Measurements from ENCODE around the gene XNDC1N.

XNDC1N gene

DNA sequence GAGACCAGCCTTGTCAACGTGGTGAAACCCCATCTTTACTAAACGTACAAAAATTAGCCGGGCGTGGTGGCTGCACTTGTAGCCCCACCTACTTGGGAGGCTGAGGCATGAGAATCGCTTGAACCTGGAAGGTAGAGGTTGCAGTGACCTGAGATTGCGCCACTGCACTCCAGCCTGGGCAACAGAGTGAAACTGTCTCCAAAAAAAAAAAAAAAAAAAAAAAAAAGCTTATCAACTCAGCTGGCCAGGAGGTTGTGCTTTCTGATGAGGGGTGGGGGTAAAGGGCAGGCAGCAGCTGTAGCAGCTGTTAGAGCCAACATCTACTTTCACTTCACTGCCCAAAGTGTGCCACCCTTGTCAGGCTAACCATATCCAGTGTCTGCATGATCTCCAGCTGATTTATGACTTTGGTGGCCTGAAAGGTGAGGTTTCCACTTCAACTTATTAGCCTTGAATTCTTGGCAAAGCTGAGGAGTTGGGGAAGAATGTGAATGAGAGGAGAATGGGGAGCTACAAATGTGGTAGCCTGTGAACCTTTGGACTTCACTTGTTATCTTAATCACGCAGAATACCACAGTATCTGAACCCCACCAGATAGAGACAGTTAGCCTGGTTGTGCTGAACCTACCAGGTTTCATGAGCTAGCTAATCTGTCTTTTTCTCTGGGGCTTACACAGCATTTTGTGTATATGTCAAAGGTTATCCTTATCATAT lies 20.1 kb upstream of the XNDC1N start:
- H3K36me3 ChIP-seq (ENCODE audit: control insufficient read depth, insufficient read depth, low read length, severe bottlenecking): no peaks in the 10 kb centered on the region
- no peak overlapping the region for H3K9ac ChIP-seq (ENCODE audit: low read length)
- DNase-seq (ENCODE audit: low read depth): no peak
- no peaks in the 10 kb centered on the region for H3K9me3 ChIP-seq (ENCODE audit: control insufficient read depth, low read length)
- H3K27me3 ChIP-seq (replicated peaks; ENCODE audit: control insufficient read depth, insufficient read depth, low read length): no peaks in the 10 kb centered on the region
- H3K4me3 ChIP-seq (ENCODE audit: low read length): no peak overlapping the region
- H3K4me1 ChIP-seq (ENCODE audit: control insufficient read depth, insufficient read depth, low read length): peaks cover 34% of the 10 kb centered on the region

DNA sequence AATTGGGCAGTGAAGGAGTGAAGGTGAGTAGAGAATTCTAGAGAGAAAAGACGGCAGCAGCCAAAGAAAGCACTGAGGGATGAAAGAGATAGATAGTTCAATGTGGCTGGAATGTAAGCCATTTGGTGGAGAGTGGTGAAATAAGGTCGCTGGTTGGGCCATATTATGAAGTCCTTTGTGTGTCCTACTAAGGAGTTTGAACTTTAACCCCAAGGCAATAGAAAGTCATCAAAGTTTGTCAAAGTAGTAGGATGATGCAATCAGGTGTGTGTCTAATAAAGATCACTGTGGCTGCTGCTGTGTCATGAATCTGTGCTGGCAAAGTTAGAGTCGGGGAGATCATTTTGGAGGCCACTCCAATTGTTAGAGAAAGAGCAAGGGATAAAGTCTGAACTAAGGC lies 19.1 kb upstream of the XNDC1N start:
- H3K9ac ChIP-seq (ENCODE audit: low read length): no peak overlapping the region
- H3K27me3 ChIP-seq (replicated peaks; ENCODE audit: control insufficient read depth, insufficient read depth, low read length): no peaks in the 10 kb centered on the region
- peaks cover 34% of the 10 kb centered on the region for H3K4me1 ChIP-seq (ENCODE audit: control insufficient read depth, insufficient read depth, low read length)
- H3K9me3 ChIP-seq (ENCODE audit: control insufficient read depth, low read length): no peaks in the 10 kb centered on the region
- H3K36me3 ChIP-seq (ENCODE audit: control insufficient read depth, insufficient read depth, low read length, severe bottlenecking): no peaks in the 10 kb centered on the region
- no peak overlapping the region for H3K4me3 ChIP-seq (ENCODE audit: low read length)
- DNase-seq (ENCODE audit: low read depth): no peak

DNA sequence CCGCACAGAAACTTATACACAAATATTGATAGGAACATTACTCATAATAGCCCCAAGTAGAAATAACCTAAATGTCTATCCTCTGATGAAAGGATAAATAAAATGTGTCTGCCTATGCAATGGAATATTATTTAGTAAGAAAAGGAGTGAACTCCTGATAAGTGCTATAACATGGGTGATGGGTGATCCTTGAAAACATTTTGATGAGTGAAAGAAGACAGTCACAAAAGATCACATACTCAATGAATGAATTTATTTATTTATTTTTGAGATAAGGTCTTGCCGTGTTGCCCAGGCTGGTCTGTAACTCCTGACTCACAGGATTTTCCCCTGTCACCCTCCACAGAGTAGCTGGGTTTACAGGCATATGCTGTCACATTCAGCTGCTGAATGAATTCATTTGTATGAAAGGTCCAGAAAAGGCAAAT lies 17.8 kb upstream of the XNDC1N start:
- peak; percentile 41 for DNase-seq (ENCODE audit: low read depth)
- peaks cover 34% of the 10 kb centered on the region for H3K4me1 ChIP-seq (ENCODE audit: control insufficient read depth, insufficient read depth, low read length)
- no peaks in the 10 kb centered on the region for H3K9me3 ChIP-seq (ENCODE audit: control insufficient read depth, low read length)
- no peak overlapping the region for H3K9ac ChIP-seq (ENCODE audit: low read length)
- no peaks in the 10 kb centered on the region for H3K36me3 ChIP-seq (ENCODE audit: control insufficient read depth, insufficient read depth, low read length, severe bottlenecking)
- no peaks in the 10 kb centered on the region for H3K27me3 ChIP-seq (replicated peaks; ENCODE audit: control insufficient read depth, insufficient read depth, low read length)
- H3K4me3 ChIP-seq (ENCODE audit: low read length): no peak overlapping the region

DNA sequence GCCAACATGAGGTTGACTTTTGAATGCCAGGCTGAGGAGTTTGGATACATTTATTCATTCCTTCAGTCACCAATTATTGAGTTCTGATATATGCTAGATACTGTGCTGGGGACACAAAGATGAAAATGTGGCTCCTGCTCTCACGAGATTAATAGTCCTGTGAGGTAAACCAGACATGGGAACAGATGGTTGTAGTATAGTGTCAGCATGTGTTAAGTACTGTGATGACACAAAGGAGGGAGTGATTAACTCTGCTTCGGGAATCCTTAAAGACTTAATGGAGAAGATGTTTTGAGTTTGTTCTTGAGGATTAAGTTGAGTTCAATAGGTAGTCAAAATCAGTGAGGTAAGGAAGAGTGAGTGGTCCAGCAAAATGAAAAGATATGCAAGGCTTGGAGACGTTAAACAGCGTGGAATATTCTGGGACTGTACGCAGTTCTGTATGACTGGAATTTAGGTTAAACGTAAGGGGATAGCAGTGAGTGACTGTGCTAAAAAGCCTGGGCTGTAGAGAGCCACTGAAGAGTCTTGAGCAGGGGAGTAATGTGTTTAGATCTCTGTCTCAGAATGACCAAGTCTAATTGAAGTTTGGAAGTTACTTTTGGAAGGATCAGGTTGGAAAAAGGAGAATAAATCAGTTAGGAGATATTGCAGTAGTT lies 12.3 kb upstream of the XNDC1N start:
- Histone ChIP-seq H3K36me3 (ENCODE audit: control insufficient read depth, insufficient read depth, low read length, severe bottlenecking) (peaks cover 4% of the 10 kb centered on the region), H3K4me3 (ENCODE audit: low read length) (no peak overlapping the region), H3K27me3 (replicated peaks; ENCODE audit: control insufficient read depth, insufficient read depth, low read length) (no peaks in the 10 kb centered on the region), H3K9me3 (ENCODE audit: control insufficient read depth, low read length) (no peaks in the 10 kb centered on the region), H3K4me1 (ENCODE audit: control insufficient read depth, insufficient read depth, low read length) (peaks cover 22% of the 10 kb centered on the region), H3K9ac (ENCODE audit: low read length) (no peak overlapping the region)
- no peak for DNase-seq (ENCODE audit: low read depth)

DNA sequence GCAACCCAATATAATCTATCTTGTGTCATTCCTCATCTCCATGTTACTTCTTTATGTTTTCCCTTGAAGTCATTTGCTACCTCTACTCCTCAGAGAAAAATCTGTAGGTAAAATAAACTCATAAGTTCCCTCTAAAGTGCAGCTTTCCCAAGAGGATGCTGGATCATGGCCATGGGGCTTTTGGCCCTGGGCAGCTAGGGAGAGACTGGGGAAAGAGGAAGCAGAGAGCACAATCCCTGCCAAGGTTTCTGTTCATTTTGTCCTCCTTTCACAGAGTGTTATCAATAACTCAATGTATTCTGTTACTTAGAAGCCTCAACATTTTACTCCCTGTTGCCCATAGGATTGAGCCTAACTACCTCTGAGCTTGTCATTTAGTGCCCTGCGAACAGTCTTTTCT lies 9.4 kb upstream of the XNDC1N start:
- Histone ChIP-seq H3K36me3 (ENCODE audit: control insufficient read depth, insufficient read depth, low read length, severe bottlenecking) (peaks cover 4% of the 10 kb centered on the region), H3K4me1 (ENCODE audit: control insufficient read depth, insufficient read depth, low read length) (peaks cover 13% of the 10 kb centered on the region), H3K9ac (ENCODE audit: low read length) (no peak overlapping the region), H3K27me3 (replicated peaks; ENCODE audit: control insufficient read depth, insufficient read depth, low read length) (no peaks in the 10 kb centered on the region), H3K4me3 (ENCODE audit: low read length) (no peak overlapping the region), H3K9me3 (ENCODE audit: control insufficient read depth, low read length) (no peaks in the 10 kb centered on the region)
- DNase-seq (ENCODE audit: low read depth): no peak

DNA sequence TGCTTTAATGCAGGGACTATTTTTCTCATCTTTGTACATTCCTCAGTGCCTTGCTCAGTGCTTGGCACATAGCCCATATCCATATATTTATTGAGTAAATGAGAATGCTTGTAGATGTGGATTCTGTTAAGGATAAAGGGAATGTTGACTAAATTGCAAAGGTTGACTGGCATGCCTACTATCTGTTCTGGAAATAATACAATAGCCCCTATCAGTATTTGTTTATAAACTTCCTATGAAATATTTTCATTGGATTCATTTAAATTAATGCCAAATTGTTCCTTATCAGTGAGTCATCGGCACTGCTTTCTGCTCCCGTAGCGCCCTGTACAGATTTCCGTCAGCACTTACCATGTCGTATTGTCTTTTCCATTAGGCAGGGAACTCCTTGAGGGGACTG lies 8.4 kb upstream of the XNDC1N start:
- peaks cover 13% of the 10 kb centered on the region for H3K4me1 ChIP-seq (ENCODE audit: control insufficient read depth, insufficient read depth, low read length)
- H3K36me3 ChIP-seq (ENCODE audit: control insufficient read depth, insufficient read depth, low read length, severe bottlenecking): peaks cover 4% of the 10 kb centered on the region
- no peaks in the 10 kb centered on the region for H3K27me3 ChIP-seq (replicated peaks; ENCODE audit: control insufficient read depth, insufficient read depth, low read length)
- H3K4me3 ChIP-seq (ENCODE audit: low read length): no peak overlapping the region
- no peak overlapping the region for H3K9ac ChIP-seq (ENCODE audit: low read length)
- no peaks in the 10 kb centered on the region for H3K9me3 ChIP-seq (ENCODE audit: control insufficient read depth, low read length)
- no peak for DNase-seq (ENCODE audit: low read depth)

DNA sequence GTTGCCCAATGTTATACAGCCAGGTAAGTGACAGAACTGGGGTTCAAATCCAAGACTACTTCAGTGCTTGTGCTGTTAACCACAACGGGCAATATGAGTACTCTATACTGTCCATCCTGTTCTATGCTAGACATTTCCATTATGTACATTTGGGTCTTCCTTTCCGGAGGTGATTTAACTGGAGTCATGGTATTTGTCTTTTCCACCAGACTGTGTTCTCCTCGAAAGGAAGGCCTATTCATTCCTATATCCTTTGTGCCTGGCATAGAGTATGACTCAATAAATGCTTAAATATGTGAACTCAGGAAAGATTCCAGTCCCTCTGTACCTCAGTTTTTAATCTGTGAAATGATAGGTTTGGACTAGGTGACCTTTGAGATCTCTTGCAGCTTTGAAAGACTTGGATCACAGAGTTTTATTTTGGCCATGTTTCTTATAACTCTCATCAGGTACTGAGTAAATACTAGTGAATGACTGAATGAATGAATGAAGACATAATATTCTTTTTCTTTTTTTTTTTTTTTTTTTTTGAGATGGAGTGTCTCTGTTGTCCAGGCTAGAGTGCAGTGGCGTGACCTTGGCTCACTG lies 7.0 kb upstream of the XNDC1N start:
- no peaks in the 10 kb centered on the region for H3K9me3 ChIP-seq (ENCODE audit: control insufficient read depth, low read length)
- no peak overlapping the region for H3K9ac ChIP-seq (ENCODE audit: low read length)
- H3K4me3 ChIP-seq (ENCODE audit: low read length): no peak overlapping the region
- H3K4me1 ChIP-seq (ENCODE audit: control insufficient read depth, insufficient read depth, low read length): peaks cover 19% of the 10 kb centered on the region
- DNase-seq (ENCODE audit: low read depth): no peak
- no peaks in the 10 kb centered on the region for H3K27me3 ChIP-seq (replicated peaks; ENCODE audit: control insufficient read depth, insufficient read depth, low read length)
- peaks cover 4% of the 10 kb centered on the region for H3K36me3 ChIP-seq (ENCODE audit: control insufficient read depth, insufficient read depth, low read length, severe bottlenecking)

DNA sequence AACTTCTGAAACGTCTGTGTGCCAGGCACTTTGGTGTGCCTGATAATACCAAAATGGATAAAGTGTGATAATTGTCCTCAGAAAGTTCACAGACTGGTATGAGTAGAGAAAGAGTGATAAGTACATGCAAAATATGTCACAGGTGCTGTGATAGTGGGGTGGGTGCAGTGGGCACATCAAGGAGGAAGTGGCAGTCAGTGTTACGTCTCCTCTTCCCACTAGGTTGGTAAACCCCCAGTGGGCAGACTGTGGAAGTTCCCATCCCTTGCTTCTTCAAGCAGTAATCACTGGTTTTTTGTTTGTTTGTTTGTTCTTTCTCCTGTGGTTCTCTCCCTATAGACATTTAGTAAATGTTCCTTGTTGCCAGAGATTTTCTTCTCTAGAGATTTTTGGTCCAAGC lies 5.8 kb upstream of the XNDC1N start:
- Histone ChIP-seq H3K4me3 (ENCODE audit: low read length) (no peak overlapping the region), H3K9me3 (ENCODE audit: control insufficient read depth, low read length) (no peaks in the 10 kb centered on the region), H3K36me3 (ENCODE audit: control insufficient read depth, insufficient read depth, low read length, severe bottlenecking) (no peaks in the 10 kb centered on the region), H3K4me1 (ENCODE audit: control insufficient read depth, insufficient read depth, low read length) (peaks cover 29% of the 10 kb centered on the region), H3K27me3 (replicated peaks; ENCODE audit: control insufficient read depth, insufficient read depth, low read length) (no peaks in the 10 kb centered on the region), H3K9ac (ENCODE audit: low read length) (no peak overlapping the region)
- no peak for DNase-seq (ENCODE audit: low read depth)

DNA sequence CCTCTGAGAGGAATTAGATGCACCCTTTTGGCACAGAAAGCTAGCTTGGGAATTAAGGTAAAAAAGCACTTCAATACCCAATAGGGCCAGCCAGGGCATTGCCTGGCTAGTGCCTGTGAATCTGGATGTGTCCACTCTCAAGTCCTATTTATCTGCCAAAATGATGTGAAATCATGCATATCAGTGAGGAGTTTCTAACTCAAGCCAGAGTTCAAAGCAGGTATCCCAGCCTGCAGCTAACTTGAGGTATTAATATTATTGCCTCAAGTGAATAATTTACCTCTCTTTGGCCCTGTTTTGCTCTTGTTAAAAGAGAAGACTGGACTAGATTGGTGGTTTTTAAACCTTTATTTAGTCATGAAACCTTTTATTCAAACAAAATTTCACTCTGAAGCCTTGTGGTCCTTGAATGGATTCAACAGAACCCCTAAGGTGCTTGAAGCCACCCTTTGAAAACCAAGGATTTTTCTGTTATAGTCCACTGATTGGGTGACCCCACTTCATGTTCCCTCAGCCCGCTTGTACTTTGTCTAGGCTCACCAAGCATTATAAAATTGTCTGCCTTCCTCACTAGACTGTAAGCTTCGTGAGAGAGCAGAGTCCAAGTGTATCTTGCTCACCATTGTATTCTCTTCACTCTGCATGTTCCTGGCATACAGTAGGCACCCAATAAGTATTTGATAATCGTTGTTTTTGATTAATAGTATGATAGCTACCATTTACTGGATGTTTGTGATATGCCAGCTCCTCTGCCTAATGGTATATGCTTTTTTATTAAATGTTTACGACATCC lies 4.9 kb upstream of the XNDC1N start:
- Histone ChIP-seq H3K9ac (ENCODE audit: low read length) (no peak overlapping the region), H3K4me1 (ENCODE audit: control insufficient read depth, insufficient read depth, low read length) (peaks cover 29% of the 10 kb centered on the region), H3K9me3 (ENCODE audit: control insufficient read depth, low read length) (no peaks in the 10 kb centered on the region), H3K27me3 (replicated peaks; ENCODE audit: control insufficient read depth, insufficient read depth, low read length) (no peaks in the 10 kb centered on the region), H3K36me3 (ENCODE audit: control insufficient read depth, insufficient read depth, low read length, severe bottlenecking) (no peaks in the 10 kb centered on the region), H3K4me3 (ENCODE audit: low read length) (no peak overlapping the region)
- DNase-seq (ENCODE audit: low read depth): no peak

DNA sequence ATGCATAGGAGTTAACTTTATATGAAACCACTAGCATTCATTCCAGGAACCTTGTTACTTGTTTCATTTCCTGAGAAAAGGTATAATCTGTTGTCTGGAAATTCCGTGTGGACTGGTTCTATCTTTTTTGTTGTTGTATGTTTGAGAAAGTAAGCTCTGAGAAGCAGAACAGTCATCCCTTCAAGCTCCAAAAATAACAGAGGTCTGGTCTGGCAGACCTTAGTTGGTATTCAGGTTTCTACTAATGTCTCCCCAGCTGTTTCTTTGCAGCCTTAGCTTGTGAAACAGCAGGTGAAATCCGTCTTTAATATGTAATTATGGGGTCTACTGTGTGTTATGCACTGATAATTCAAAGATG lies 2.8 kb upstream of the XNDC1N start:
- peaks cover 24% of the 10 kb centered on the region for H3K4me1 ChIP-seq (ENCODE audit: control insufficient read depth, insufficient read depth, low read length)
- H3K4me3 ChIP-seq (ENCODE audit: low read length): no peak overlapping the region
- no peaks in the 10 kb centered on the region for H3K36me3 ChIP-seq (ENCODE audit: control insufficient read depth, insufficient read depth, low read length, severe bottlenecking)
- H3K9me3 ChIP-seq (ENCODE audit: control insufficient read depth, low read length): no peaks in the 10 kb centered on the region
- peak; percentile 29 for DNase-seq (ENCODE audit: low read depth)
- no peak overlapping the region for H3K9ac ChIP-seq (ENCODE audit: low read length)
- H3K27me3 ChIP-seq (replicated peaks; ENCODE audit: control insufficient read depth, insufficient read depth, low read length): no peaks in the 10 kb centered on the region

DNA sequence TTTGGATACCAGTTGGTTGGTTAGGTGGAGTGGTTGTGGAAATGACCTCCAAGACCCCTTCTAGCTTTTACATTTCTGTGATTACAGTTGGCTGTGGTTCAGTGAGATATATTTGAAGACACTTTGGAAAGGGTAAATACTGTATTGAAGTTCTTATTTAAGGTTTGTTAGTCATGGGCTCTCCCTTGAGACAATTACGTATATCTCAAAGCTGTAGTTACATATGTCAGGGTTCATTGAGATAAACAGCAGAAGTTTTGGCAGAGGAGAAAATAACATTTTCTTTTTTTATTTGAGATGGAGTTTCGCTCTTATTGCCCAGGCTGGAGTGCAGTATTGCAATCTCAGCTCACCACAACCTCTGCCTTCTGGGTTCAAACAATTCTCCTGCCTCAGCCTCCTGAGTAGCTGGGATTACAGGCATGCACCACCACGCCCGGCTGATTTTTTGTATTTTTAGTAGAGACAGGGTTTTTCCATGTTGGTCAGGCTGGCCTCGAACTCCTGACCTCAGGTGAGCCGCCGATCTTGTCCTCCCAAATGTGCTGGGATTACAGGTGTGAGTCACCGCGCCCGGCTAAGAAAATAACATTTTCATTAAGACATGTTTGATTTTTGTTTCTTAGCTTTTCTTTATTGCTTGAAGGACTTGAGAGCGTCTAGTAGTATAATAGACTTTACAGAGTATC lies 2.3 kb upstream of the XNDC1N start:
- peaks cover 24% of the 10 kb centered on the region for H3K4me1 ChIP-seq (ENCODE audit: control insufficient read depth, insufficient read depth, low read length)
- no peak for DNase-seq (ENCODE audit: low read depth)
- no peak overlapping the region for H3K4me3 ChIP-seq (ENCODE audit: low read length)
- H3K9me3 ChIP-seq (ENCODE audit: control insufficient read depth, low read length): no peaks in the 10 kb centered on the region
- no peak overlapping the region for H3K9ac ChIP-seq (ENCODE audit: low read length)
- H3K27me3 ChIP-seq (replicated peaks; ENCODE audit: control insufficient read depth, insufficient read depth, low read length): no peaks in the 10 kb centered on the region
- H3K36me3 ChIP-seq (ENCODE audit: control insufficient read depth, insufficient read depth, low read length, severe bottlenecking): no peaks in the 10 kb centered on the region

Measured in adipocyte (in vitro differentiated cells).